Mesendoderm (in vitro differentiated cells): ENCODE results near the gene YTHDC2. TPM values are rescaled to one million over a fixed set of nuclear protein-coding genes. Genes with fewer than 3 reads are reported as not detected.

Source experiments
- small RNA-seq: library from polyadenylated mRNA; stranded (forward); fragments of <200 nt; extraction: miRNeasy Mini kit (QIAGEN cat#:217004); gene quantifications from one replicate; pipeline ENCODE3, GENCODE V24; 2013; ENCODE audit not compliant: insufficient read depth

The YTHDC2 gene

Small RNA genes lying within 50 kb of the gene (small RNA-seq; reads per million reads assigned to genes)
- gene RNU4ATAC13P, result not detected
